Ovary (tissue), 3 donors: ENCODE results near the gene C8A.

Source experiments
- EP300 ChIP-seq: sonication (generic); formaldehyde crosslinking; IDR thresholded peaks from one replicate; pipeline ENCODE4 v1.6.1; 2017; ENCODE audit warnings: antibody characterized with exemption
- POLR2A ChIP-seq: fragments of 450-650 bp; IDR thresholded peaks from one replicate; pipeline ENCODE4 v1.6.1; 2017; ENCODE audit warnings: antibody characterized with exemption, mild to moderate bottlenecking, moderate library complexity
- TF ChIP-seq, protein P1 (sequence below), 3 donors: fragments of 450-650 bp in 2 of 3; fragments of 200-600 bp in 1 of 3; IDR thresholded peaks; one replicate each; pipeline versions ENCODE4 v1.5.1 to v1.8.0; 2016 to 2022; ENCODE audit warnings: antibody characterized with exemption in 3 of 3, mild to moderate bottlenecking in 1 of 3
- donor health status: DM: no; HTN: no; CAD: no.

- TF ChIP-seq, protein P1, sequence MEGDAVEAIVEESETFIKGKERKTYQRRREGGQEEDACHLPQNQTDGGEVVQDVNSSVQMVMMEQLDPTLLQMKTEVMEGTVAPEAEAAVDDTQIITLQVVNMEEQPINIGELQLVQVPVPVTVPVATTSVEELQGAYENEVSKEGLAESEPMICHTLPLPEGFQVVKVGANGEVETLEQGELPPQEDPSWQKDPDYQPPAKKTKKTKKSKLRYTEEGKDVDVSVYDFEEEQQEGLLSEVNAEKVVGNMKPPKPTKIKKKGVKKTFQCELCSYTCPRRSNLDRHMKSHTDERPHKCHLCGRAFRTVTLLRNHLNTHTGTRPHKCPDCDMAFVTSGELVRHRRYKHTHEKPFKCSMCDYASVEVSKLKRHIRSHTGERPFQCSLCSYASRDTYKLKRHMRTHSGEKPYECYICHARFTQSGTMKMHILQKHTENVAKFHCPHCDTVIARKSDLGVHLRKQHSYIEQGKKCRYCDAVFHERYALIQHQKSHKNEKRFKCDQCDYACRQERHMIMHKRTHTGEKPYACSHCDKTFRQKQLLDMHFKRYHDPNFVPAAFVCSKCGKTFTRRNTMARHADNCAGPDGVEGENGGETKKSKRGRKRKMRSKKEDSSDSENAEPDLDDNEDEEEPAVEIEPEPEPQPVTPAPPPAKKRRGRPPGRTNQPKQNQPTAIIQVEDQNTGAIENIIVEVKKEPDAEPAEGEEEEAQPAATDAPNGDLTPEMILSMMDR (IDR thresholded peaks at IDR 0.05) = no peak
- TF ChIP-seq EP300 = no peak
- no peak for TF ChIP-seq POLR2A
These were observed 26.9 kb upstream of the C8A start for GRCh38 chr1:56827711-56828110.
